ENCODE results near the gene MFAP2. TPM values are rescaled to one million over a fixed set of nuclear protein-coding genes. Genes with fewer than 3 reads are reported as not detected.
"Not testable (repeated sequence)": the region's sequence is repeated elsewhere in the genome, so short reads cannot be mapped to it uniquely, and the experiment has no call there.

The MFAP2 gene
- total RNA-seq, 1 experiment from 2014 or later: 202 TPM

DNA sequence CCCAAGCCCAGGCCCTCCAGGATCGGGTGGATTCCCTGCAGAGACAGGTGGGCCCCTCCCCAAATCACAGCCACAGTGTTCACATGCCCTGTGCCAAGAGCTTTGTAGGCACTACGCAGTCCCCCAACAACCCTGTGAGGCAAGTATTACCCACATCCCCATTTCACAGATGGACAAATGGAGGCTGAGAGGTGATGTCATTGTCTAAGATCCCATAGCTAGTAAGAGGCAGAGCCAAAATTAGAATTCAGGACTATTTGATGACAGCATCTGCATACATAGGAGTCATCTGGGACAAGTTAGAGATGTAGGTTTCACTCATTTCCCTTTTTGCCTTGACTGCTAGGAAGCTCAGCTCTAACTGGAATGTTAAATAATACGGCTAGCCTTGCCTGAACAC is 12.0 kb downstream of the MFAP2 start:
- Histone ChIP-seq H3K27me3 (ENCODE audit: control insufficient read depth, insufficient read depth, low read length) (no peaks in the 10 kb centered on the region), H3K36me3 (replicated peaks; ENCODE audit: control insufficient read depth, insufficient read depth, low read length) (peaks cover 9% of the 10 kb centered on the region), H3K4me3 (ENCODE audit: insufficient read depth, low read depth, low read length) (no peak overlapping the region)
- no peak for DNase-seq

GRCh38 chr1:16967962-16968361 is 12.5 kb downstream of the MFAP2 start:
- Histone ChIP-seq H3K27me3 (ENCODE audit: control insufficient read depth, insufficient read depth, low read length) (no peaks in the 10 kb centered on the region), H3K36me3 (replicated peaks; ENCODE audit: control insufficient read depth, insufficient read depth, low read length) (peaks cover 8% of the 10 kb centered on the region), H3K4me3 (ENCODE audit: insufficient read depth, low read depth, low read length) (no peak overlapping the region)
- no peak for DNase-seq

DNA sequence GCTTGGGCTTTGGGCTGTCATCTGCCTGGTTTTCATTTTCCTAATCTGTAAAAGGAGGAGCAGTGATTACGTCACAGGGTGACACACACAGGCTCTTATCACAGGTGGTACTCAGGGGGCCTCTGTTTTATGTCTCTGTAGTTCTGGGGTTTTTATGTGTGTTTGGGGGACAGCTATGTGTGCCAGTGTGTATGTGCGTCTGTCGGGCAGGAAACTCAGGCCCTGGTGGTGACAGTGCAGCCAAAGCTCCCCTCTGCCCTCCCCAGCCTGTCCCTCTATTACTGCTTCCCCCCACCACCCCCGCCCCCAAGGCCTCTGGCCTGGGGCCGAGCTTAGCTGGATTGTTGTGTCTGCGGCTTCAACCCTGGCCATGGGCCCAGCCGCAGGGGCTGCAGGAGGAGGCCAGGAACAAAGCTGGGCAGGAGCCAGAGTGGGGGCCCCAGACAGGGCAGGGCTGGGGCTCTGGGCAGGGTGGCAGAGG is 13.3 kb downstream of the MFAP2 start:
- Histone ChIP-seq H3K36me3 (replicated peaks; ENCODE audit: control insufficient read depth, insufficient read depth, low read length) (peaks cover 8% of the 10 kb centered on the region), H3K27me3 (ENCODE audit: control insufficient read depth, insufficient read depth, low read length) (no peaks in the 10 kb centered on the region), H3K4me3 (ENCODE audit: insufficient read depth, low read depth, low read length) (no peak overlapping the region)
- no peak for DNase-seq

DNA sequence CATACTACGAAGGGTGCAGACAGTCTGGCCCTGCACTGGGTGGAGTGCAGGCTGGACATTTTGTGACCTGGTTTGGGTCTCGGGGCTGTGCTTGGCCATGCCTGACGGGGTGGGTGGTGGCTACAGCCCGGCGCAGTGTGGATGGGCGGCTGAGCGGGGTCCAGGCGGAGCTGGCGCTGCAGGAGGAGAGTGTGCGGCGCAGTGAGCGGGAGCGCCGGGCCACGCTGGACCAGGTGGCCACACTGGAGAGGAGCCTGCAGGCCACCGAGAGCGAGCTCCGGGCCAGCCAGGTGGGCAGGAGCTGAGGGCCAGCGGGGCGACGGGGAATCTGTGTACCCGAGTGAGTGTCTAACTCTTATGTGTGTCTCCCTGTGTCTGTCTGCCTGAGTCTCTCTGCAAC is 14.1 kb downstream of the MFAP2 start:
- Histone ChIP-seq H3K27me3 (ENCODE audit: control insufficient read depth, insufficient read depth, low read length) (no peaks in the 10 kb centered on the region), H3K4me3 (ENCODE audit: insufficient read depth, low read depth, low read length) (no peak overlapping the region), H3K36me3 (replicated peaks; ENCODE audit: control insufficient read depth, insufficient read depth, low read length) (peaks cover 8% of the 10 kb centered on the region)
- DNase-seq: no peak

GRCh38 chr1:16965486-16966067 is 14.8 kb downstream of the MFAP2 start:
- Histone ChIP-seq H3K36me3 (replicated peaks; ENCODE audit: control insufficient read depth, insufficient read depth, low read length) (peaks cover 8% of the 10 kb centered on the region), H3K4me3 (ENCODE audit: insufficient read depth, low read depth, low read length) (no peak overlapping the region), H3K27me3 (ENCODE audit: control insufficient read depth, insufficient read depth, low read length) (no peaks in the 10 kb centered on the region)
- no peak for DNase-seq

- H3K4me3 ChIP-seq (ENCODE audit: insufficient read depth, low read depth, low read length): not testable (repeated sequence)
These were observed 16.3 kb downstream of the MFAP2 start for GRCh38 chr1:16964169-16964568.

GRCh38 chr1:16961297-16962133 is 18.9 kb downstream of the MFAP2 start:
- no peaks in the 10 kb centered on the region for H3K27me3 ChIP-seq (ENCODE audit: control insufficient read depth, insufficient read depth, low read length)
- H3K4me3 ChIP-seq (ENCODE audit: insufficient read depth, low read depth, low read length): peak overlapping the region; percentile 34; the same call in 1 of the 2 replicates
- peaks cover 10% of the 10 kb centered on the region for H3K36me3 ChIP-seq (replicated peaks; ENCODE audit: control insufficient read depth, insufficient read depth, low read length)
- no peak for DNase-seq

More at GRCh38 chr1:16964169-16964568, 16.3 kb downstream of the MFAP2 start:
- not testable (repeated sequence) for DNase-seq; H3K27me3 ChIP-seq (ENCODE audit: control insufficient read depth, insufficient read depth, low read length); H3K36me3 ChIP-seq (replicated peaks; ENCODE audit: control insufficient read depth, insufficient read depth, low read length)

GRCh38 chr1:16960560-16961296 is 19.7 kb downstream of the MFAP2 start:
- peak; percentile 95 for DNase-seq
- peaks cover 12% of the 10 kb centered on the region for H3K36me3 ChIP-seq (replicated peaks; ENCODE audit: control insufficient read depth, insufficient read depth, low read length)
- no peaks in the 10 kb centered on the region for H3K27me3 ChIP-seq (ENCODE audit: control insufficient read depth, insufficient read depth, low read length)
- H3K4me3 ChIP-seq (ENCODE audit: insufficient read depth, low read depth, low read length): peak overlapping the region; percentile 34; the same call in 1 of the 2 replicates

DNA sequence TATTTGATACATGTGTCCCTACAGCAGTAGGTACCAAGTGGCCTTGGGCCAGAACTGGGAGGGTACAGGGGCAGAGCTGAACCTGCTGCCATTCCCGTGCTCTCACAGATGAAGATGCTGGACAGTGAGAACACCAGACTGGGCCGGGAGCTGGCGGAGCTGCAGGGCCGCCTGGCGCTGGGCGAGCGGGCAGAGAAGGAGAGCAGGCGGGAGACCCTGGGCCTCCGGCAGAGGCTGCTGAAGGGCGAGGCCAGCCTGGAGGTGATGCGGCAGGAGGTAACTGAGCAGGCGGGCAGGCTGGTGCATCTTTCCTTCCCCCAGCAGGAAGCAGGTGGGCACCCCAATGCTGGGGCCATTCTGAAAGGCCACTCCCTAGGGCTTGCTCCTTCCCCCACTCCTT is 21.9 kb downstream of the MFAP2 start:
- H3K36me3 ChIP-seq (replicated peaks; ENCODE audit: control insufficient read depth, insufficient read depth, low read length): peaks cover 18% of the 10 kb centered on the region
- H3K4me3 ChIP-seq (ENCODE audit: insufficient read depth, low read depth, low read length): no peak overlapping the region
- no peaks in the 10 kb centered on the region for H3K27me3 ChIP-seq (ENCODE audit: control insufficient read depth, insufficient read depth, low read length)
- no peak for DNase-seq

DNA sequence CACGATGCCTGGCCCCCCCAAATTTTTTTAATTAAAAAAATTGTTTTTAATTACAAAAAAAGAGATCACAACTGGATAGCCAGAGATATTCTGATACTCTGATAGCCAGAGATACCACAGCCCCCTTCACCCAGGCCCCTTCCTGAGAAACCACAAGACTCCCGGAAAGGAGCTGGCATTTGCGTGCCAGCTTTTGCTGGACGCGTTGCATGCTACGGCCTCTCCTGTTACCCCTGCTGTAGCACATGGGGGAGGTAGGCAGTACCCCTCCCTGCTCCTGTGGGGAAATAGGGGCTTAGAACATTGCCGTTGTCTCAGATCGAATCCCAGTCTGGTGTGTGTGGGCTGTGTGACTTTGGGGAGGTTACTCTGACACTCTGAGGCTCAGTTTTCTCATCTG is 22.7 kb downstream of the MFAP2 start:
- Histone ChIP-seq H3K4me3 (ENCODE audit: insufficient read depth, low read depth, low read length) (no peak overlapping the region), H3K36me3 (replicated peaks; ENCODE audit: control insufficient read depth, insufficient read depth, low read length) (peaks cover 18% of the 10 kb centered on the region), H3K27me3 (ENCODE audit: control insufficient read depth, insufficient read depth, low read length) (no peaks in the 10 kb centered on the region)
- DNase-seq: no peak

GRCh38 chr1:16956775-16957174 is 23.6 kb downstream of the MFAP2 start:
- no peak overlapping the region for H3K4me3 ChIP-seq (ENCODE audit: insufficient read depth, low read depth, low read length)
- no peak for DNase-seq
- H3K27me3 ChIP-seq (ENCODE audit: control insufficient read depth, insufficient read depth, low read length): no peaks in the 10 kb centered on the region
- peaks cover 18% of the 10 kb centered on the region for H3K36me3 ChIP-seq (replicated peaks; ENCODE audit: control insufficient read depth, insufficient read depth, low read length)

GRCh38 chr1:16955186-16955585 is 25.2 kb downstream of the MFAP2 start:
- Histone ChIP-seq H3K36me3 (replicated peaks; ENCODE audit: control insufficient read depth, insufficient read depth, low read length) (peaks cover 18% of the 10 kb centered on the region), H3K27me3 (ENCODE audit: control insufficient read depth, insufficient read depth, low read length) (no peaks in the 10 kb centered on the region), H3K4me3 (ENCODE audit: insufficient read depth, low read depth, low read length) (no peak overlapping the region)
- no peak for DNase-seq

- peaks cover 18% of the 10 kb centered on the region for H3K36me3 ChIP-seq (replicated peaks; ENCODE audit: control insufficient read depth, insufficient read depth, low read length)
These were observed 25.8 kb downstream of the MFAP2 start for GRCh38 chr1:16954579-16954978.

DNA sequence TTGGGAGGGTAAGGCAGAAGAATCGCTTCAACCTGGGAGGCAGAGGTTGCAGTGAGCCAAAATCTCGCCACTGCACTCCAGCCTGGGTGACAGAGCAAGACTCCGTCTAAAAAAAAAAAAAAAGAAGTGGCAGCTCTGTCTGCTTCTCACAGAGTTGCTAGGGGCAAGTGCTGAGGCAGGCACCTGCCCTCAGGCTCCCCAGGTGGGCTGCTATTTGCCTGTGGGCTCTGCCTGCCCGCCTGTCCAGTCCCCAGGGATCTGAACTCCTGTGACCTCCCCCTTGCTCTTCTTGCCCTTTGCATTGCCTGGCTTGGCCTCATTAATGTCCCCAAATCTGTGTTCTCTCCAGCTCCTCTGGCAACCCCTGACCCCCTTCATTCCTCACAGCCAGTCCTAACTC is 28.0 kb downstream of the MFAP2 start:
- not testable (repeated sequence) for DNase-seq; H3K27me3 ChIP-seq (ENCODE audit: control insufficient read depth, insufficient read depth, low read length); H3K4me3 ChIP-seq (ENCODE audit: insufficient read depth, low read depth, low read length)
- H3K36me3 ChIP-seq (replicated peaks; ENCODE audit: control insufficient read depth, insufficient read depth, low read length): peaks cover 17% of the 10 kb centered on the region

More at GRCh38 chr1:16954579-16954978, 25.8 kb downstream of the MFAP2 start:
- DNase-seq: no peak
- Histone ChIP-seq H3K27me3 (ENCODE audit: control insufficient read depth, insufficient read depth, low read length) (no peaks in the 10 kb centered on the region), H3K4me3 (ENCODE audit: insufficient read depth, low read depth, low read length) (no peak overlapping the region)

All from H7 (cell line).